ENCODE data around the gene CHID1.

CHID1 gene

GRCh38 chr11:831961-832528, 78.6 kb downstream of the CHID1 start:
- DNase-seq = no peak

GRCh38 chr11:831118-831864, 79.3 kb downstream of the CHID1 start:
- DNase-seq = no peak

- peak; percentile 69 for DNase-seq
Measured at GRCh38 chr11:830295-831117, 80.1 kb downstream of the CHID1 start.

GRCh38 chr11:829847-830294, 80.7 kb downstream of the CHID1 start:
- peak; percentile 25 for DNase-seq

- DNase-seq = no peak
Measured at GRCh38 chr11:829176-829846, 81.3 kb downstream of the CHID1 start.

GRCh38 chr11:828506-829175, 82.0 kb downstream of the CHID1 start:
- no peak for DNase-seq

- no peak for DNase-seq
Measured at GRCh38 chr11:827897-828192, 82.8 kb downstream of the CHID1 start, which contains the start of gene CRACR2B. CRACR2B (plus strand) TSS chr11:827919; CDS start chr11:828608, 689 bp downstream.

GRCh38 chr11:827146-827896, 83.3 kb downstream of the CHID1 start:
- peak; percentile 31 for DNase-seq

- no peak for DNase-seq
Measured at GRCh38 chr11:826836-827145, 83.8 kb downstream of the CHID1 start.

- no peak for DNase-seq
Measured at GRCh38 chr11:826227-826621, 84.4 kb downstream of the CHID1 start.

- DNase-seq = no peak
Measured at GRCh38 chr11:825366-826226, 85.0 kb downstream of the CHID1 start.

GRCh38 chr11:824942-825341, 85.7 kb downstream of the CHID1 start:
- DNase-seq = no peak

GRCh38 chr11:824292-824880, 86.2 kb downstream of the CHID1 start:
- DNase-seq = no peak

- no peak for DNase-seq
Measured at GRCh38 chr11:823441-824291, 86.9 kb downstream of the CHID1 start.

- DNase-seq = no peak
Measured at GRCh38 chr11:821512-822371, 88.9 kb downstream of the CHID1 start.

- DNase-seq = no peak
Measured at GRCh38 chr11:820655-821511, 89.7 kb downstream of the CHID1 start.

- DNase-seq = peak; percentile 98
Measured at GRCh38 chr11:819943-820649, 90.5 kb downstream of the CHID1 start.
